Measurements from ENCODE around the gene CGRRF1.
A peak's percentile ranks its signal among the peaks of the same experiment; 100 is the strongest.

CGRRF1 gene

DNA sequence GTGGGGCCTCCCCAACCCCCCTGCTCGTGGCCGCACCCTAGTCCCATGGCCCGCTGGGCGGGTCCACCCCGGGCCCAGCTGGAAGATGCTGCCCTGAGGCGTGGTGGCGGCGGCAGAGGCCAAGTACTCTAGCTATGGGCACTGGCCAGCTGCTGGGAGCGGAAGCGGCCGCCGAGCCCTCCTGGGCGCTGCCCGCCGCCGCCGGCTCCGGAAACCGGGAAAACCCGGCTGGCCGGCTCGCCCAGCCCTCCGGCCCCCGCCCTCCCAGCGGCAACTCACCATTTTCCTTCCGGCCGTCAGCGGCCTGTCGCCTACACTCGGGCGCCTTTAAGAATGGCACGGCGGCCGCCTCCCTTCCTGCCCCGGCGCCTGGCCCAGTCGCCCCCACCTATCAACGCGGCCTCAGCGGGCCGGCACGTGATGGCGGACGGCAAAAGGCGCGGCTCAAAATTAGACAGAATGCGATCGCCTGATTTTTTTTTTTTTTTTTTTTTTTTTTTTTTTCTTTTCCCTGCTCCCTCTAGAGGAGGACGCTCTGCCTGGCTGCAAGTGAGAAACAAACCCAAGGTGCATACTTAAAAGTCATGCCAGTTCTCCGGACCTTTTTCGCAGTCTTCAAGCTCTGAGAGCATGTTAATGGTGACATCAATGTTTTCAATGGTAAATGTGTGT lies 20.9 kb upstream of the CGRRF1 start, which contains the start of gene GMFB:
Gene GMFB, minus strand, starts transcription at position 335 of the 672 bp plus-strand sequence. Its CDS starts 53 bp downstream, at position 282.
- in situ Hi-C loops (cut with HindIII; ENCODE audit: low pct_ligation_motif_present, low pct_unique_long_range_greater_than_20kb, low sequenced_read_pairs): no loop called here
- DNase-seq: peak; percentile 89

DNA sequence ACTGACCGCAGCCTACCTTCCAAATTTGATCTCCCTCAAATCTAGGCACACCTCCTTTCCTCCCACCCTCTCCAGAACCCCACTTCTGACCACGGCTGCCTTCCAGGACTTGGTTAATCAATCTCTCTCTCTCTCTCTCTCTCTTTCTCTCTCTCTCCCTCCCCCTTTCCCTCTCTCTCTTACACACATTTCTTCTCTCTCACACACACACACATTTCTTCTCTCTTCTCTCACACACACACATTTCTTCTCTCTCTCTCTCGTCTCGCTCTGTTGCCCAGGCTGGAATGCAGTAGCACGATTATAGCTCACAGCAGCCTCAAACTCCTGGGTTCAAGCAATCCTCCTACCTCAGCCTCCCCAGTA lies 20.4 kb upstream of the CGRRF1 start:
- in situ Hi-C loops (cut with HindIII; ENCODE audit: low pct_ligation_motif_present, low pct_unique_long_range_greater_than_20kb, low sequenced_read_pairs): no loop called here
- no peak for DNase-seq

DNA sequence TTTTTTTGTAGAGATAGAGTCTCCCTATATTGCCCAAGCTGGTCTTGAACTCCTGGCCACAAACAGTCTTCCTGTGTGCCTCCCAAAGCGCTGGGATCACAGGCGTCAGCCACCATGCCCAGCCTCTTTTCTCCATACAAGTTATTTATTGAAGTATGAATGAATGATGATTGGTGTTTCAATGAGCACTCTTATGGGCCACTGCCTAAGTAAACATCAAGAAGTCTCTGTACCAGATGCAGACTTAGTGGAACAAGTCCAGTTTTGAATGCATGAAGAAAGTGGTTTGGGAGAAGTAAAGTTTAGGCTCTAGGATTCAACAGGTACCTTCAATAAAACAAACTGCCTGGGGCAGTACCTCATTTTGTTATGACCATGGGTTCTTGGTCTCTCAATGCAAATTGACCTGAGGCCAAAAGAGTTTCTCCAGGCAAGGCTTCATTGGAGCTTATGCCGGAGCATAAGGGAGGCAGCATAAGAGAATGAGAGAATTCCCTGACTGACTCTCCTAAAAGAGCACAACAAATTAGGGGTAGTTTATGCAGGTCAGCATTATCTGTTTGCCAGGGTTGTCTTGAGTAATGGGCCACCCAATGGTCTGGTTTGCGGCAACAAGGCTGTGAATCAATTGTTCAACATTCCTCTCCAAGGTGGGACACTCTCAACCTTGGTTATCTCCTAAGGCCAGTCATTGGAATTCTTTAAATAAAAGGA lies 19.8 kb upstream of the CGRRF1 start:
- in situ Hi-C loops (cut with HindIII; ENCODE audit: low pct_ligation_motif_present, low pct_unique_long_range_greater_than_20kb, low sequenced_read_pairs): no loop called here
- DNase-seq: no peak

DNA sequence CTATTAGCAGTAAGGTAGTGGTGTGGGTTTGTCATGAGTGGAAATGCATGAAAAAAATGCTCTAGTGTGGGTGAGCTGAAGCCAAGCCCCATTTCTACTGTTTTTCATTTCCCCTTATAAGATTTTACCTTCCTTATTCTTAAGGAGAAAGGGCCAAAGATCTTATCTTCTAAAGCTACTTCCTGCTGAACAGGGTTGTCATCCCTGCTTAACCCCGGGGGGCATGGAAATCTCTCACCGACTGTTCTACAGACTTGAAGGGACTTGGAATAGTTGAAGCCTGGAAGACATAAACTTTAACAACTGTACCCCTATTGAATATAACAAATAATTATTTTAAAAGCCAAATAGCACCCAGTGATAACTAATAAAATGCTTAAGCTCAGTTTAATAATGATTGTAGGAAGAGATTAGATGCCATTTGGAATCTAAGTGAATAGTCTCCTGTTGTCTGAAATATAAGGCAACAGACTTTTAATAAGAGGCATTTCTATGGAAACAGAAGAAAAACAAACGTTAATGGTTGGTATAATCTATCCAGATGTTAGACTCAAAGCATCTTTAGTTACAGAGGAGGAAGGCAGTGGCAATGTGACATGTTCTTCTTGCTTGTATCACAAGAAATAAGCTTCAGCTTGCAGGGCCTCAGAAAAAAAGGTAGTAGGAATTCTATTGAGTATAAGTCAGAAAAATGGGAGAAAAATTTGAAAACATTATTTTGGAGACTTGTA lies 19.1 kb upstream of the CGRRF1 start:
- no peak for DNase-seq
- in situ Hi-C loops (cut with HindIII; ENCODE audit: low pct_ligation_motif_present, low pct_unique_long_range_greater_than_20kb, low sequenced_read_pairs): no loop called here

DNA sequence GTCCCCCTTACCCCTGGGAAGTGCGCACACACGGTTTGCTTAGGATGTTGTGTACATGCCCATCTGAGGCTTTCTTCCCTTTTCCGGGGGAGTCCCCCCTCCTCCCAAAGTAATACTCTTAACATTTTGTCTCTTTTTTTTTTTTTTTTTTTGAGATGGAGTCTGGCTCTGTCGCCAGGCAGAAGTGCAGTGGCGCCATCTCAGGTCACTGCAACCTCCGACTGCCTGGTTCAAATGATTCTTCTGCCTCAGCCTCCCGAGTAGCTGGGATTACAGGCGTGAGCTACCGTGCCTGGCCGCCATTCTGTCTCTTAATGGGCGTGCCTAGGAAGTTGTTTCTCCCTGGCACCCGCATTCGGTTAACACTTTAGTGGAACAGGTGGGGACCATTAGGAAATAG lies 16.4 kb upstream of the CGRRF1 start:
- no peak for DNase-seq
- in situ Hi-C loops (cut with HindIII; ENCODE audit: low pct_ligation_motif_present, low pct_unique_long_range_greater_than_20kb, low sequenced_read_pairs): no loop called here

DNA sequence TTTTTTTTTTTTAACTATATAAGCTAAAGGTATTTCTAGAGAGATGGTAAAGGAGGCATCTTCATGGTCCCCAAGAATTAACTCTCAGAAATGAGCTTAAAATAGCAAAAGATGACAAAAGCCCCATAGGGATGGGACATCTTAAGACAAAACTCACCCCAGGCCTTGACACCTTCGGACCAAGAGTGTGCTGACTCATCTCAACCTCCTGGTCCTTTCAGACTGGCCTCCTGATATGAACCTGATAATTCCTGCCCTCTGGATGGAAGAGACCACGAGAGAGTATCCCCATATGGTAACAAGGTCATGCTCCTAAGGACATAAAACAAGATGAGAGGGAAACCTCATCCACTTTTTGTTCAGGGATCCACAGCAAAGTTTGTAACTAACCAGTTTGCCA lies 12.5 kb upstream of the CGRRF1 start:
- no peak for DNase-seq
- in situ Hi-C loops (cut with HindIII; ENCODE audit: low pct_ligation_motif_present, low pct_unique_long_range_greater_than_20kb, low sequenced_read_pairs): no loop called here

DNA sequence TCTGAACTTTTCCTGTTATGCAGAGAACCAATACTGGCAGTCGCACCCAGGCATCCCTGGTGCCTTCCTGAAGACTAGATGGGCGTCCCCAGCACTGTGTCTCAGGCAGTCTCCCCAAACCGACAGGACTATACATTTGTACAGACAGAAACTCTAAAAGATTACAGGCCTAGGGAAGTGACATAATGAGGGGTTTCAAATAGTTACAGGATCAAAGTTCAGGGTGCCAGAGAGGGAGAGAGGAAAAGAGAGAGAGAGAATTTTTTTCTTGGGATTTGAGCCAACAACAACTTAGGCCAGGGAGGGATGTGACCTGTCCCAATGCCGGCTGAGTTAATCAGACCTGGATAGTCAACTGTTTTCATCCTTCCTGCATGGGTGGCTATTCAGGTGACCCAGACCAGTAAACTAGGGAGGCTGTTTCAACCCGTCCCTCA lies 11.6 kb upstream of the CGRRF1 start:
- in situ Hi-C loops (cut with HindIII; ENCODE audit: low pct_ligation_motif_present, low pct_unique_long_range_greater_than_20kb, low sequenced_read_pairs): no loop called here
- DNase-seq: no peak

DNA sequence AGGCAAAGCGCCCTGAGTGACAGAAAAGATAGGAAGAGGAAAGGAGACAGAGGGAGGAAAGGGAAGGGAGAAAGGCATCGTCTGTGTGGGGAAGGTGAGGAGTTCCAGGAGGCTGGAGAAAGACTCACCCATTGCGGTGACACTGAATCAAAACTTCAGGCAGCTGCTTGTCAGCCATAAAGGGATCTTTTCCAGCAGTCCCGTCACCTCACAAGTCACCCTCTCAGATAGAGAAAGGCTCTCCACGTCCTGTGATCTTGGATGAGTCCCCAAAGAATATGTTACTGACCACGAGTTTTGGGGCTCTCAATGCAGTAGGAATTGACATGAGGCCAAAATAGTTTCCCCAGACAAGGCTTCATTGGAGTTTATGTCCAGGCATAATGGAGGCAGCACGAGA lies 11.1 kb upstream of the CGRRF1 start:
- DNase-seq: no peak
- in situ Hi-C loops (cut with HindIII; ENCODE audit: low pct_ligation_motif_present, low pct_unique_long_range_greater_than_20kb, low sequenced_read_pairs): no loop called here

DNA sequence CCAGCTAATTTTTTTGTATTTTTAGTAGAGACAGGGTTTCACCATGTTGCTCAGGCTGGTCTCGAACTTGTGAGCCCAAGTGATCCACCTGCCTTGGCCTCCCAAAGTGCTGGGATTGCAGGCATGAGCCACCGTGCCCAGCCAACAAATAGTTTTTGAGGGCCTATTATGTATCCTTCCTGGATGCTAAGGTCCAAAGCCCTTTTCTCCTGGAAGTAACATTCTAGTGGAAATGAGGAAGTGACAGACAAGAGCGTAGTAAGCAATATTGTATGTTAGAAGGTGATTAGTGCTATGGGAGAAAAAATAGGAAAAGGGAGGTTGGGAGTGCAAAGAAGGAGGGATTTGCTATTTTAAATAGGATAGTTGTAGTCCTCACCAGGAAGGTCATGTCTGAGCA lies 9.0 kb upstream of the CGRRF1 start:
- in situ Hi-C loops (cut with HindIII; ENCODE audit: low pct_ligation_motif_present, low pct_unique_long_range_greater_than_20kb, low sequenced_read_pairs): no loop called here
- no peak for DNase-seq

DNA sequence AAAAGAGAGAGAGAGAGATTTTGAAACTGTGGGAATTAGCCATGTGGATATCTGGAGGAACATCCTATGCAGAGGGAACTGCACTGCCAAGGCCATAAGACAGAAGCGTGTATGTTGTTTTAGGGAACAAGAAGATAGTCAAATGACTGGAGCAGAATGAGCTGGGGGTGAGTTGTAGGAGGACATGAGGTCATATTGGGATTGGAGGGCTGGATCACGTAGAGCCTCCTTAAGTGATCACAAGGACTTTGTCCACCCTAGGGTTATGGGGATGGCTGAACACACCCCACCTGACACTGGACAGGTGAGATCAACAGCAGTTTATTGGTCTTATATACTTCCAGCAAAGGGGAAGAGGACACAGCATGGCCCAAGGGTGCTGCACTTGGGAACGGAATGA lies 8.2 kb upstream of the CGRRF1 start:
- DNase-seq: no peak
- in situ Hi-C loops (cut with HindIII; ENCODE audit: low pct_ligation_motif_present, low pct_unique_long_range_greater_than_20kb, low sequenced_read_pairs): no loop called here

DNA sequence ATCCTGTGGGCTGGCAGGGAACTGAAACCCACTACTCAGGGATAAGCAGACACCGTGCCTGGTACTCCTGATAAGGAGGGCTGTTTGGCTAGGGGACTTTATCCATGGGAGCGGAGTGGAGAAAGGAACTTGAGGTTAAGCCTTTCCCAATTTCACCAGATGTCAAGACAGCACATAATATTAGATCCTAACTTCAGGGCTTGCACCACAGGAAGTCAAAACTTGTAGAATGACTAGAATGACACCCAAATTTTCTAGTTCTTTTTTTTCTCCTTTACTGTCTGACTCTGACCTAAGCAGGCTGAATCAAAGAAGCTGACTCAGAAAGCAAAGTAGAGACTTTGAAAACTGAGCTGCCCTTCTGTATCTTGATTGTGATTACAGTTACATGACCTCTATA lies 7.1 kb upstream of the CGRRF1 start:
- no peak for DNase-seq
- in situ Hi-C loops (cut with HindIII; ENCODE audit: low pct_ligation_motif_present, low pct_unique_long_range_greater_than_20kb, low sequenced_read_pairs): no loop called here

DNA sequence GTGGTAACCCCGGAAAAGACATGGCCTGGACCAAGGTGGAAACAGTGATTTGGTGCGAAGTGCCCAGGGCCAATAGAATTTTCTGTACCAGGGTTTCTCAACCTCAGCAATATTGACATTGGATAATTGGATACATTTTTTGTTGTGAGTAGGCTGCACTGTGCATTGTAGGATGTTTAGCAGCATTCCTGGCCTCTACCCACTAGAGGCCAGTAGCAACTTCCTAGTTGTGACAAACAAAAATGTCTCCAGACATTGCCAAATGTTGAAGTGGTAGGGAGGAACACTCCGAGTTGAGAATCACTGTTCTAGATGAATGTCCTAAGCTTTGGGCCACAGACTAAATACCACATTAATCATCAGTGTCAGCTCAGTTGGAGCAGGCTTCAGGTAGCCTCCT lies 6.2 kb upstream of the CGRRF1 start:
- peak; percentile 37 for DNase-seq
- in situ Hi-C loops (cut with HindIII; ENCODE audit: low pct_ligation_motif_present, low pct_unique_long_range_greater_than_20kb, low sequenced_read_pairs): no loop called here

DNA sequence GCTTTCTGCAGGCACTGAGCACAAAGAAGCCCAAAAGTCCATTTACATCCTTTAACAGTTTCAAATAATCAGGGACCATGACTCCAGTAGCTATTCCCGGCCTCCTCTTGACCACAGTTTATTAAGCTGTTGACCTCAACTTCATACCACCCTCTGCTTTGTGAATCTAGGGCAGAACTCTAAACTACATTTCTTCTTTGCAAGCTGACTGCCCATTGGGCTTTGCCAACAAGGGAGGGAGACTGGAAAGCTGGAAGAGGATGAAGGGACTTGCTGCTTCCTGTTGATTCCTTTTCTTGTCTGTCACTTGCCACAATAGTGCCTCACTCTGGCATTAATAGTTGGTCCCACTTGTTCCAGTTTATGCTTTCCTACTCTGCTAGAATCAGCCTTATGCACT lies 2.7 kb downstream of the CGRRF1 start:
- no peak for DNase-seq
- in situ Hi-C loops (cut with HindIII; ENCODE audit: low pct_ligation_motif_present, low pct_unique_long_range_greater_than_20kb, low sequenced_read_pairs): no loop called here

DNA sequence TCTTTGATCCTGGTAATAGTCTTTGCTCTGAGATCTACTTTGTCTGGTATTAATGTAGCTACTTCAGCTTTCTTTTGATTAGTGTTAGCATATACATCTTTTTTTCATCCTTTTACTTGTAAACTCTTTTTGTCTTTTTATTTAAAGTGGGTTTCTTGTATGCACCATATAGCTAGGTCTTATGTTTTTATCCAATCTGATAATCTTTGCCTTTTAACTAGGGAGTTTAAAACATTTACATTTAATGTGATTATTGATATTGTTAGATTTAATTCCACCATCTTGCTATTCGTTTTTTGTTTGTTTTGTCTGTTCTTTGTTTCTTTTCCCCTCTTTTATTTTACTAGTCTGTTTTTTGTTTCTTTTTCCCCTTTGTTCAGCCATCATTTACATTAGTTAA lies 6.0 kb downstream of the CGRRF1 start:
- in situ Hi-C loops (cut with HindIII; ENCODE audit: low pct_ligation_motif_present, low pct_unique_long_range_greater_than_20kb, low sequenced_read_pairs): no loop called here
- DNase-seq: no peak

DNA sequence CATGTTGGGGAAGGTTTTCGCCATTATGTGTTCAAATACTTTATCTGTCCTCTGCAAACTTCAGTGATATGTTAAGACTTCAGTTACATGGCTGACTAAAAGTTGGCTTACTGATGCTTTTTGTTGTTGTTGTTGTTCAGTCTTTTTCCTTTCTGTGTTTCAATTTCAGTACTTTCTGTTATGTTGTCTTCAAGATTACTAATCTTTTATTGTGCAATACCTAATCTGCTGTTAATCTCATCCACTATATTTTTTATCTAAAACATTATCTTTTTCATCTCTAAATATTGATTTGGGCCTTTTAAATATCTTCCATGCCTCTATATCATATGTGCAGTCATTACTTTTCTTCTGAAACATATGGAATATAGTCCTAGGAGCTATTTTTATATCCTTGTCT lies 7.0 kb downstream of the CGRRF1 start:
- in situ Hi-C loops (cut with HindIII; ENCODE audit: low pct_ligation_motif_present, low pct_unique_long_range_greater_than_20kb, low sequenced_read_pairs): no loop called here
- DNase-seq: no peak

DNA sequence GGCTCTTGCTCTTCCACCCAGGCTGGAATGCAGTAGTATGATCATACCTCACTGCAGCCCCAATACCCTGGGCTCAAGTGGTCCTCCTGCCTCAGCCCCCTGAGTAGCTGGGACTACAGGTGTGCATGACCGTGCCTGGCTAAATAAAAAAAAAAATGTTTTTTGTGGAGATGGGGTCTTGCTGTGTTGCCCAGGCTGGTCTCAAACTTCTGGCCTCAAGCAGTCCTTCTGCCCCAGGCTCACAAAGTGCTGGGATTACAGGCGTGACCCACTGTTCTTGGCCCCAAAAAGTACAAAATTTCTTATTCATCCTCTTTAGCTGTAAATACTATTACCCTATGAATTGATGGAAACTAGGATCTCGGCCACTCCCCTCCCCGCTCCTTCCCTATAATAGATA lies 14.7 kb downstream of the CGRRF1 start:
- in situ Hi-C loops (cut with HindIII; ENCODE audit: low pct_ligation_motif_present, low pct_unique_long_range_greater_than_20kb, low sequenced_read_pairs): no loop called here
- DNase-seq: no peak

DNA sequence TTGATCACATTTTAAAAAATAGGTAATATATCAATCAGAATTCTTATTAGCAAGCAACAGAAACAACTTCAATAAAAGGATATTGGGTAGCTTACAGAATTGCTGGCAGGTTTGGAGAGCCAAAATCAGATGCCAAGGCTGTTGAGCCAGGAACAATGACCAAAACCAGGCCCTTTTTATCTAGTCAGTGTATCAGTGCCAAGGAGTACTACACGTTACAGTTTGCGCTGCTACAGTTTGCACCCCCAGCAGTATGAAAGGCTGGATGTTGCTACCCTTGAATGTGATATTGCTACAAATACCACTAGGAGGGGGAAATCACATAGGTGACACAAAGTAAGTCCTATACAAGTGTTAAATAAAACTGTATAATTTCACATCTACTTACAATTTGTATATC lies 19.3 kb downstream of the CGRRF1 start:
- in situ Hi-C loops (cut with HindIII; ENCODE audit: low pct_ligation_motif_present, low pct_unique_long_range_greater_than_20kb, low sequenced_read_pairs): no loop called here
- DNase-seq: no peak

DNA sequence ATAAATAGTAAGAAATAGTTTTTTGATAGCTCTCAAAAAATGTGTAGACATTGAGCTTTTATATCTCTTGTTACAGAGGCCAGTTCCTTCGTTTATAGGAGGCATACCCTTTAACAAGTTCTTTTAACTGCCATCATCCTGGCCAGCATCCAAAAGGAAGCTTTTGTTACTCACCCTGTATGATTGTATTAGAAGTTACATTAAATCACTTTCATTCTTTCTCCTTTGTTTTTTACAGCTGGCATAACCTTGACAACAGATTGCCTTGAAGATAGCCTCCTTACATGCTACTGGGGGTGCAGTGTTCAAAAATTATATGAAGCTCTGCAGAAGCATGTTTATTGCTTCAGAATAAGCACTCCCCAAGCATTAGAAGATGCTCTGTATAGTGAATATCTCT lies 20.1 kb downstream of the CGRRF1 start:
- DNase-seq: no peak
- in situ Hi-C loops (cut with HindIII; ENCODE audit: low pct_ligation_motif_present, low pct_unique_long_range_greater_than_20kb, low sequenced_read_pairs): no loop called here

DNA sequence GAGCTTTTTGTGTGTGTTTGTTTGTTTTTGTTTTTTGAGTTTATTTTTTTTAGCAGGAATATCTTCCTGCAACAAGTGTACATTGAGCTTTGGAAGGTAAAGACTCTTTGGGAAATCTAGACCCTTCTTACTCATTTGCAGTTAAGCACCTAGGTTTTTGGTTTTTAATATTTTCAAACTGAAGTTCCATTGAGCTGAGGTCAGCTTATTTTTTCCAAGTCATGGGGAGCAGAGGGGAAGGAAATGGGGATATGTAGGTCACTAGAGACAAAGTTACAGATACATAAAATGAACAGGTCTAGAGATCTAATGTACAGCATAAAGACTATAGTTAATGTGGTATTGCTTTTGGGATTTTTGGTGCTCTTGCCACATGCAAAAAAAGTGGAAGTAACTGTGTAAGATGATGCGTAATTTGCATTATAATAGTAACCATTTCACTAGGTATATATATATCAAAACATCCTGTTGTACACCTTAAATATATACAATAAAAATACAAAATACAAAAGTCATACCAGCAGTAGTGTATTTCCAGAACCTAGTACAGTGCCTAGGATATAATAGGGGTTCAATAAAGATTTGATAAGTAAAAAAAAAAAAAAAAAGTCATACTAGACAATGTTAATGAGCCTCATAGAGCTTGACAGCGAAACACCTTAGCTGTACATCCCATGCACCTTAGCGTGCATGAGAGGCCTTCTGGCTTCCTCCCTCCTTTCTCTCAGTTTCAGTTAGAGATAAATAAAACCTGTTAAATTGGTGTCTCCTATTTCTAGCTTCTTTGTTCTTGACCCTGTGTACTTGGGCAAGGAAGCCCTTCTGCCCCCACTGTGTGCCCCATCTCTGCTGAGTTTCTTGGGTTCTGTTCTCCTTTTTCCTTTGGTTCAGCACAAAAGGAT lies 22.7 kb downstream of the CGRRF1 start:
- in situ Hi-C loops (cut with HindIII; ENCODE audit: low pct_ligation_motif_present, low pct_unique_long_range_greater_than_20kb, low sequenced_read_pairs): no loop called here
- no peak for DNase-seq
